Activated T-cell treated with anti-CD3 and anti-CD28 coated beads, Interleukin-2, amount 50 U/mL, for 1 hour (primary cell): ENCODE data around the gene LRMDA.
"Not testable (repeated sequence)": the region's sequence is repeated elsewhere in the genome, so short reads cannot be mapped to it uniquely, and the experiment has no call there.

ENCODE experiments used
- DNase-seq: peaks from one replicate; pipeline ENCODE4 v3.0.0-alpha.2; 2020

Gene LRMDA

GRCh38 chr10:75508814-75509306 lies 77.4 kb downstream of the LRMDA start:
- DNase-seq = no peak

- no peak for DNase-seq
These were observed 78.3 kb downstream of the LRMDA start for GRCh38 chr10:75509706-75510105.

GRCh38 chr10:75511011-75511410 lies 79.6 kb downstream of the LRMDA start:
- no peak for DNase-seq

- DNase-seq = no peak
These were observed 80.9 kb downstream of the LRMDA start for GRCh38 chr10:75512203-75512933.

- no peak for DNase-seq
These were observed 82.0 kb downstream of the LRMDA start for GRCh38 chr10:75513292-75513885.

GRCh38 chr10:75514830-75515229 lies 83.4 kb downstream of the LRMDA start:
- DNase-seq = no peak

- not testable (repeated sequence) for DNase-seq
These were observed 84.7 kb downstream of the LRMDA start for GRCh38 chr10:75516154-75516553.

- DNase-seq = not testable (repeated sequence)
These were observed 87.8 kb downstream of the LRMDA start for GRCh38 chr10:75519213-75519612.

GRCh38 chr10:75521194-75521829 lies 89.9 kb downstream of the LRMDA start:
- DNase-seq = not testable (repeated sequence)

GRCh38 chr10:75525067-75525466 lies 93.6 kb downstream of the LRMDA start:
- no peak for DNase-seq

- no peak for DNase-seq
These were observed 94.2 kb downstream of the LRMDA start for GRCh38 chr10:75525646-75526045.

GRCh38 chr10:75527542-75527941 lies 96.1 kb downstream of the LRMDA start:
- no peak for DNase-seq

- DNase-seq = no peak
These were observed 97.0 kb downstream of the LRMDA start for GRCh38 chr10:75528392-75528791.

GRCh38 chr10:75530299-75530698 lies 98.9 kb downstream of the LRMDA start:
- no peak for DNase-seq

- no peak for DNase-seq
These were observed 100.2 kb downstream of the LRMDA start for GRCh38 chr10:75531571-75532031.

GRCh38 chr10:75532253-75532924 lies 101.0 kb downstream of the LRMDA start:
- DNase-seq = no peak

GRCh38 chr10:75538144-75538543 lies 106.7 kb downstream of the LRMDA start:
- no peak for DNase-seq

- no peak for DNase-seq
These were observed 107.3 kb downstream of the LRMDA start for GRCh38 chr10:75538765-75539164.

GRCh38 chr10:75540357-75540966 lies 109.0 kb downstream of the LRMDA start:
- no peak for DNase-seq

- no peak for DNase-seq
These were observed 109.6 kb downstream of the LRMDA start for GRCh38 chr10:75540981-75541380.

- DNase-seq = no peak
These were observed 110.0 kb downstream of the LRMDA start for GRCh38 chr10:75541411-75541810.

GRCh38 chr10:75542084-75542483 lies 110.7 kb downstream of the LRMDA start:
- no peak for DNase-seq

- DNase-seq = no peak
These were observed 111.5 kb downstream of the LRMDA start for GRCh38 chr10:75542906-75543305.
